Jurkat, Clone E6-1 (cell line): ENCODE results near the gene KRTAP7-1. TPM values are rescaled to one million over a fixed set of nuclear protein-coding genes. Genes with fewer than 3 reads are reported as not detected.

Source experiments
- DNase-seq: peaks from one replicate; pipeline ENCODE4 v3.0.0-alpha.2; 2011; ENCODE audit warnings: low read depth, low spot score
- H3K4me3 ChIP-seq: 2 replicates; pipeline ENCODE4 v1.5.1; 2011; ENCODE audit warnings: mild to moderate bottlenecking, low read length, control low read depth, moderate library complexity
- polyA plus RNA-seq: library from polyadenylated mRNA; unstranded; fragments of >200 nt; gene quantifications from one replicate; pipeline ENCODE4 v1.2.1, GENCODE V29; 2012; ENCODE audit warnings: missing spikeins; ENCODE audit not compliant: insufficient read length, insufficient read depth

KRTAP7-1 gene, protein sequence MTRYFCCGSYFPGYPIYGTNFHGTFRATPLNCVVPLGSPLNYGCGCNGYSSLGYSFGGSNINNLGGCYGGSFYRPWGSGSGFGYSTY
- polyA plus RNA-seq, result not detected

DNA sequence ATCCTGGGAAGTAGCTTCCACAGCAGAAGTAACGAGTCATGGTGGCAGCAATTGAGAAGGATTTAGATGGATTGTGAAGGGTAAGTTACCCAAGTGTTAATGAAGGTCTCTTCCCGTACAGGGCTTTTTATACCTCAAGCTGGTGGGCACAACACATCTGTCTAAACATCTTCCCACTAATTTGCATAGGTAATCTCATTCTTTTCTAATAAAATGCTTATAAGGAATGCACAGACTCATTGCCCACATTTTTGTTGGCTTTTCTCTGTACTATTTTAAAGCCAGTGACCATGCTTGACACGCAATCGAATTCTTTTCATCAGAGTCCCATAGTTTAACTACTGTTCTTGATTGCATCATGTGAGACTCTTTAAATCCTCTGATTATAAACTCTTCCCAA lies at the start of gene KRTAP7-1:
Gene KRTAP7-1, minus strand, starts transcription at position 101 of the 400 bp plus-strand sequence. Its CDS starts 61 bp downstream, at position 40.
- no peak within 1 kb of the TSS for H3K4me3 ChIP-seq
- DNase-seq, result no peak

DNA sequence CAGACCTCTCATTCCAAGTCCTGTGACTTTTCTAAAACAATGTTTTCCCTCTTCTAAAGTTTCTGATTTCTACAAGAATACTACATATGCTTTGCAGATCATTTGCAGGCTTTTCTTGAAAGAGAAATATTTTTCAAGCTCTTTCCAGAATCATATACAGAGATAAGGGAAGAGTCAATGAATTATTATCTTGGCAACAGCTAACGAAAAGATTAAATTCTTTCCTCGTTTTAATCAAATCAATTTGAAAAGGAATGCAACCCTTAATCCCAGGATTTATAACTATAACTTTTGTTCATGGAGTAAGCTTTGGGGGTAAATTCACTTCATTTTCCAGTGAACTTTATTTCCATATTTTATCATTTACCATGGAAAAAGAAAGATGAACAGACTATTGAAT lies 45.0 kb upstream of the KRTAP7-1 start:
- H3K4me3 ChIP-seq, result no peak overlapping the region
- no peak for DNase-seq

DNA sequence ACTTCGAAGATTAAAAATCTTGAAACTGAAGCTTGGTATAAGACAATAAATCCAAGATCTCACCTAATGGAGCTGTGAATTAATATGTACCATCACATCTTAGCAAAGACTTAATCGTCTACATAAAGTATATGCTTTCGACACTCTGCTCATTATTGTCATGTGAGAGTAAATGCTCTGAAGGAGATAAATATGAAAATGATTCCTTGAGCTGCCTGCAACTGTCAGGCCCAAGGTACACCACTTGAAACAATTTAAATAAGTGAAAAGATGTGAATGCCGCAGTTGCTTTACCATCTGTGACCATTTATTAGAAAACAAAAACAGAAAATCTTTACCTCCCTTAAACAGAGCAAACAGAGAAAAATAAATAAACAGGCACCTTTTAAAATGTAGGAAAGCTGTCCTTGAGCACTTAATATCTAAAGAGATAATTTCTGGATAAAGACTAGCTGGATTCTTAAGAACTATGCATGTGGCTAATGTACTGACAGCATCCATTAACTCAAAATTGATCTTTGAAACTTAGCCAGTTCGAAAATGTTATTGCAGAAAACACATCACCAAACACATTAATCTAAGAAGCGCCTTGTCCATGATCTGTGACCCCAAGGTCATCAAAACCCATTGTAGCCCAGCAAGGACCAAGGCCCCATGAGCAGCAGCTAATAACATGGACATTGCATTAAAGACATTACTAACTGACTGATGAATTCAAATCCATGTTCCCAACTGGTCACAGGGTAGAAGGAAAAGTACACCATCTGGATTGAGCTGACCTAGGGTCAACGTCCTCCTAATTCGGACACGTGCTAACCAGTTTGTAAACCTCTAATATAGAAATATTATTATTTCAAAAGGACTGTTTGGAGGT lies 18.3 kb upstream of the KRTAP7-1 start:
- H3K4me3 ChIP-seq, result no peak overlapping the region
- no peak for DNase-seq

DNA sequence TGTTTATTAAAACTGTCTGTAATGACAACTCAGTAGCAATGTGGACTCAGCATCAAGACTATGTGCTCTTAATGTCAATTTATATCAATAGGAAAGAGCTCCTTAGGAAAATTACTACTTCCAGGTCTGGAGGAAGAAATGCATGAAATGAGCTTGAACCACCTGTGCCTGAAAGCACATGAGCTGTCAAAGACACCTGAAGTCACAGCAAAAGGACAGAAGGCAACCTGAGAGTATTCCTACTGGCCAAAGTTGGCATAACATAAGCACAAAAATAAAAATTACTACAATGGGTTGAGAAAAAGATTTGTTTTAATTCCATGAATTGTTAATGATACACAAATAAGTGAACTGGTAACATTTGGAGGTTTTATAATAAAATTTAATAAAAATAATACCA lies 13.4 kb upstream of the KRTAP7-1 start:
- no peak overlapping the region for H3K4me3 ChIP-seq
- DNase-seq, result peak; percentile 1

DNA sequence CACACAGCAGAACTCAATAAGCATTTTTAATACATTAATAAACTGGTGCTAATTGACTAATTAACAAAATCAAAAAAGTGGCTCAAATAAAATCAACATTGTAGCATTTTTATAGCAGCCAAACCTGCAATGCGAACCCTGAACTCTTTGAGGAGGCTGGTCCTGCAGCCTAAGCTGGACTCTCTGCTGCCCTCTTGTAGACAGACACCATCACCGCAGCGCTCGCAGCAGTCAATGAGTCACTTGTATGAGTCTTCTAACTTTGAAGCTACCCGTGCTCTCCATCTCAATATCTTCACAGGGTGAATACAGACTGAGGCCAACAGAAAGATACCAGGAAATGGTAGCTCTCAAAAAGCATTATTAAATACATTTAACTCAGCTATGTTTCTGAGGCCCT lies 9.7 kb upstream of the KRTAP7-1 start:
- DNase-seq, result peak; percentile 28
- H3K4me3 ChIP-seq, result no peak overlapping the region

DNA sequence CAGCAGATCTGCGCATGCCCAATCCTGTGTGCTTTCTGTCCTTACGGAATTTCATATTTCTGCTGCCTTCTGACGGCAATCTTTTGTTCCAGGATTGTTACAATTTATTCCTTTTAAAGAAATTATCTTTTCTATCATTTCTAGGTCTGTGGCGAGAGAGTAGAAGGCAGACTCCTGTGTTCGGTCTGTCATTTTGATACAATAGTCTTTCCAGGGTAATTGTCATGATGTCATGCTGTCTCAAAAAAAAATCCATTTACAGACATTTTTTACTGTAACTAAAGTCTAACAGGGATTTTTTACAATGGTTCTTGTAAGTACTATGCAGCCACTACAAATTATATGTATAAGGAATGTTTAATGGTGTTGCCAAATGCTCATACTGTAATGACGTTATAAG lies 9.0 kb upstream of the KRTAP7-1 start:
- DNase-seq, result no peak
- H3K4me3 ChIP-seq, result no peak overlapping the region

DNA sequence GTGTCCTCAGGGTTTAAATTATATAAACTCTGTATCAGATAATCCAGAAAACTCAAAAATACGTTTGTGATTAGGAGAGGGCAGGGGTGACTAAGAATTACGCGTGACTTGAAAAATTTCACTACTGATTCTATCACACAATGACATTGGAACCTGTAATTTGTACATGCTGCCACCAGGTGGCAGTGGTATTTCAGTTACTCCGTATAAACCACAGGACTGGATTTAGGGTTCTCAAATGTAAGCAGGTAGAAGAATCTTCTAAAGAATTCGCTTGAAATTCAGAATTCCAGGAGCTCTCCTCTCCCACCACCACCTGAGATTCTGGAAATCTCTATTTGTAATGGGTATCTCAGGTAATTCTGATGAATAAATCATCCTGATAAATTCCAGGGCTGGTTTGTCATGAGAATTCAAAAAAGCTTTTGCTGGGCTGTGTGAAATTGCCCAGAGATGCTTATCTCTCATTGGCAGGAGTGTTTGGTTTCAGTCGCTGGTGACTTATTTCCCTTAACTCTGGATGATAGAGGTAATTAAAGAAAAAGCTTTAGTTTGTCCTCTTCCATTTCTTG lies 1.7 kb upstream of the KRTAP7-1 start:
- H3K4me3 ChIP-seq, result no peak overlapping the region
- peak; percentile 19 for DNase-seq

DNA sequence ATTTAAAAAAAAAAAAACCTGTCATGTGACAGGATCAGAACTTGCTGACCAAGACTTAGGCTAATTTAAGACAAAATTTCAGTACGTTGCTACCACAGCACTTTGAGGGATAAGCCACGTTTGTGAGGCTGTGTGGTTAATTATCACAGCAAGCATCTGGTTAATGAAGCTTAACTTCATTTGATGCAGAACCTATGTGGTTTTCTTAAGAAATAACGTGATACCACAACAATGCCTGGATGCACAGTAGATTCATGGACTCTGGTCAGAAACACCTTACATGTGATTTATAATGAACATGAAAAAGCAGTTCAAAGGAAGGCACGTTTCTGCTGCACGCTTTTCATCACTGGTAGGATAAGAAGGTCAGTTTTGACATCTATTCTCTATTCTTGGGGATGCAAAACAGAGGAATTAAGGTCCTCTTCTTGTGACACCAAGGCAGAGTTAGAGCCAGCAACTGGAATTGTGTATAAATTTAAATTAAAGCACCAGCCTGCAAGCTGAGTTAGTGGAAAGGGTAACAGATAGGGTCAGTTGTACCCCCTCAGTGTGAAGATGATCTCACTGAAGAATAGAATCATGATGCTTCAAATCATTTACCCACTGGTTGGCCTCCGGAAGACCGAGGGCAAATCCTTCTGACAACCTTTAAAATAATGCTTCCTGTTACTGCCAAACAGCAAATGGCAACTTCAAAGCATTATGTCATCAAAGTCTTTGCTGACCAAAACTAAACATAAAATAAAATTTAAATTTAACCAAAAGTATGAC lies 10.5 kb downstream of the KRTAP7-1 start:
- DNase-seq, result no peak
- no peak overlapping the region for H3K4me3 ChIP-seq

DNA sequence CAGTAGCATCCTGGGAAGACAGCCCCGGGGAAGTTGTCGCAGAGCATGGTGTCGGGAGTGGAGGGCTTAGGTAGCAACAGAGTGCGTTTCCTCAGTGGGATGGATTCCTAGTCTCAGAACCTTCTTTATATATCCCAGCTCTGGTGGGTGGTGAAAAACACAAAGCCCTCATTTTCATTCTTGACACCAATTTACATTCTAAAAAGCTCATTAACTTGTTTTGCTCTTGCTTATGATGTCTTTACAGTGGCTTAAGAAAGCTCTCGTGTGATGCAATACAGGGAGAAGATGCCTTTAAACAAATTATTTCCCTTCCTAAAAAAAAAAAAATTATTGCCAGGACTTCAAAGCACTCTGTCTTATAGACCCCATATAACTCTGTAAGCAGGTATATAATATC lies 16.4 kb downstream of the KRTAP7-1 start, which contains the start of gene KRTAP8-1:
Gene KRTAP8-1, minus strand, starts transcription at position 101 of the 400 bp plus-strand sequence. Its CDS starts 54 bp downstream, at position 47.
- no peak for DNase-seq
- H3K4me3 ChIP-seq, result no peak within 1 kb of the TSS

DNA sequence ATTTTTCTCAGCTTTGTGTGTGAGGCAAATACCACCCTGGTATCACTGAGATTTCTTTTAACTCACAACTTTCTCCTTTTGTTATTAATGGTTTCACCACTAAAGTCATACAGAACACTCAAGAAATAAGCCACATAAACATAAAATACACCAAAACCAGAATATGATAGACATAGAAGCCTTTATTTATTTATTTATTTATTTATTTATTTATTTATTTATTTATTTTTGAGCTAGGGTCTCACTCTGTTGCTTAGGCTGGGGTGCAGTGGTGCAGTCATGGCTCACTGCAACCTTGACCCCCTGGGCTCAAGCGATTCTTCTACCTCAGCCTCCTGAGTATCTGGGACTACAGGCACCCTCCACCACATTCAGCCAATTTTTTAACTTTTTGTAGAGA lies 29.0 kb downstream of the KRTAP7-1 start:
- no peak for DNase-seq
- H3K4me3 ChIP-seq, result no peak overlapping the region

DNA sequence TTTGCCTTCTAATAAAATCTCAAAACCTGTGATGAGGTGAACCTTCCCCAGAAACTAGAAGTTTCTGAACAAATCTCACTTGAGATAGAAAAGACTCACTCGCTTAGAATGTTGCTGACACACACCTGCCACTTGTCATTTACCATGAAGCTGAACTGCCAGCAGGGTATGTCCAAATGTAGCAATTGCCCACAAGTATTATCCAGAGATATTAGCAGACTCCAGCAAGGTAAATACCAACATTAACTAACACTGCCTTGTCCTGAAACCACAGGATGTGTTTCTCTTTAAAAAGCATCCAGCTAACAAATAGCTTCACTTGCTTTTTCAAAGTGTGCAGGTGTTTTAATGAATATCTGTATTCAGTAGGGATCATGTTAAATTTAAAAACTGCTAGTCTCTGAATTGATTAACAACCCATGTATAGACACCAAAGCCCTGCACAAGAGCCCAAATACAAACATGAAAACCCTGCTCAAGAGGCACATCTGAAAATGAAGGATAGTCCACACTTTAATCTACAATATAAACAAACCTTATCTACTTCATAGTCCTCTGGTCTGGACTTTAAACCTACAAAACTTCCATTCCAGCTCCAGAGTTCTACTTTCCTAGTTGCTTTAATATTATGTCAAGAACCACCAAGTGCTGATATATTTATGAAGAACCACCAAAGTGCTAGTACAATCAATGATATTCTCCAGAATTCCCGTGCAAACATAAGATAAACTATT lies 35.8 kb downstream of the KRTAP7-1 start:
- H3K4me3 ChIP-seq, result no peak overlapping the region
- DNase-seq, result no peak

DNA sequence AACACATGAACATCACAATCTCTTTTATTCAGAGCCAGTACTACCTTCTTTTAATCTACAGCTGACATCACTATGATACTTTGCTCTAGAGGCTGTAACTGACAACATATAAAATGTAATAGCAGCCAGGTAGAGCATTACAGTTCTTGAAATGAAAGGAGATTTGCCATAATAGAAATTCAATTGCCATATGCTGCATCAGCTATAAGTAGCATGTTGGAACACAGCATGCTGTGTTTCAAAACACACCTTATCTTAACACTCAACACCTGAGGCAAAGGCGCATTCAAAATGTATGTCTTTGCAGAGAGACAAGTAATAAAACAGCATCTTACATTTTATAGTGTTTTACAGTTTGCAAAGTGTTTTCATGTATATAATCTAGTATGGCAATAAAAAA lies 50.3 kb downstream of the KRTAP7-1 start:
- DNase-seq, result no peak
- H3K4me3 ChIP-seq, result no peak overlapping the region
